GM18867 (cell line): ENCODE results near the gene RTL5.

Source experiments
- ATAC-seq: cut with Tn5 transposase; IDR thresholded peaks from one replicate; pipeline ENCODE4 v1.9.1; 2021; ENCODE audit warnings: mild to moderate bottlenecking, moderate library complexity; ENCODE audit not compliant: unreplicated experiment

The RTL5 gene

DNA sequence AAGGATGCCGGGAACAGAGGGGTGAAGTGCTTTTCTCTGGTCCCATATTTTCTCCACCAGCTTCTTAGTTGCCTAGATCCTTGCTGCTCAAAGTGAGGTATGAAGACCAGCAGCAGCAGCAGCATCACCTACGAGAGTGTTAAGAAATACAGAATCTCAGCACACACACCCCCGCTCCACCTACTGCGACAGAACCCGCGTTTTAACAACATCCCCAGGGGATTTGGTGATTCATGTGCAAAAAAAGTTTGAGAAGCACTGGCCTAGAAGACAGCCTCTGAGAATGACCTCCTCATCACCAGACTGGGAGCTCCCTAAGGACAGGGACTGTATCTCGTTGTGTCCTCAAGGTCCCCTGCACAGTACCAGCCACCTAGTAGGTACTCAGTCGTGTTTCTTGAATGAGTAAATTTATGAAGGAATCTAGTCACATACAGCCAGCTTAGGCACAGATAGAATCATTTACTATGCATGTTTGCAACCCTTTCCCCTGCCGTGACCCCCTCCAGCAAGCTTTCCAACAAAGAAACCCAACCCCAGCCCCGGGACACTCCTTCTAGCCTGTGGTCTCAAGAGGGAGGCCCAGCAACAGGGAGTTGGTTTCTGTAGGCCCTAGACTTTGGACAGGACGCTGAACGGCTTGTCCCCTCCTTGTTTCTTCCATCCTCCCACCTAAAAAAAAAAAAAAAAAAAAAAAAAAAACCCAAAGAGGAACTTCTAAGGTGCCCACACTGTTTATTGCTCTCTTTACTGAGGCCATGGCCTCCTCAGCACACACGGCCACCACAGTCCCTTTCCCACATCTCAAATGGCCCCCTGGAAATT is 21.5 kb downstream of the RTL5 start:
- no peak for ATAC-seq

DNA sequence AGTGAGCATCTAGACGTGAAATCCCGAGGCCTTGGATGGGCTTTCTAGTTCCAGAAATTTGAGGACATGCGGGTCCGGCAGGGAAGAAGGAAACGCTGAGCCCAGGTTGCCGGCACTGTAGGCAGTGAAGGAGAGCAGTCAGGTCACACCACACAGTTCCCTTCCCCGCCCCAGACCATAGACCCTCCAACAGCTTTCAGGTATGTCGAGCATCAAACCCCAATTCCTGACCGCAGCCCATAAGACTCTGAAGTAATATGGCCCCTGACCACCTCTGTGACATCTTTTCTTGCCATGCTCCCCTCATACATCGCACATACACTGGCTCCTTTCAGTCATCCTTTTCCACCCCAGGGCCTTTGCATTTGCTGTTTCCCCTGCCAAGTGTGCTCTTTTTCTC is 23.0 kb downstream of the RTL5 start:
- no peak for ATAC-seq

DNA sequence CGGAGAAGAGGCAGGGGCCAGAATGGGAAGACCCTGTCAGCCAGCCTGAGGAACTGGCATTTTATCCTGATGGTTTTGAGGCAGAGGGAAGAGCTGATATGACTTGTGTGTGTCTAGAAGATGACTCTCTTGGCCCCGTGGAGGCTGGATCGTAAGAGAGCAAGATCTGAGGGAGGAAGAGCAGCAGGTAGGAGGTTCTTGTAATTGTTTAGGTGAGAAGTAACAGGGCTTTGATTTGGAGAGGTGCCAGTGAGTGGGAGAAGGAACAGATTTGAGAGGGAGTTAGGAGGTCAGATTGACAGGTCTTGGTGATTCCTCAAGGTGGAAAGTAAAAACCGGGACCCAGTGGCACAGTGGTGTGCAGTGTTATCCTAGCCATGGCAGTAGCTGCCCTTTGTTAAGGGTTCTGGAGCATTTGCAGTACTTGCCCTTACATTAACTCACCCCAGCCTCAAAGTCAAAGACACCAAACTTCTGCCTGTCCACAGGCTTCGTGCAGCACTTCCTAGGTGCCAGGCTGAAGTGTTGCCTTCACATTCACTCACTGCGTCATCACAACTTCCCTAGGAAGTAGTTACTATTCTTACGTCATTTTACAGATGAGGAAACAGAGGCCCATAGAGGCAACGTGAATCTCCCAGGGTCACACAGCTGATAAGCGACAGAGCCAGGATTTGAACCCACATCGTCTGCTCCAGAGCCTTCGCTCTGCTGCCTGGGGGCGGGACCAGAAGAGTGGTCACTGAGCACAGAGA is 23.7 kb downstream of the RTL5 start:
- ATAC-seq: no peak

DNA sequence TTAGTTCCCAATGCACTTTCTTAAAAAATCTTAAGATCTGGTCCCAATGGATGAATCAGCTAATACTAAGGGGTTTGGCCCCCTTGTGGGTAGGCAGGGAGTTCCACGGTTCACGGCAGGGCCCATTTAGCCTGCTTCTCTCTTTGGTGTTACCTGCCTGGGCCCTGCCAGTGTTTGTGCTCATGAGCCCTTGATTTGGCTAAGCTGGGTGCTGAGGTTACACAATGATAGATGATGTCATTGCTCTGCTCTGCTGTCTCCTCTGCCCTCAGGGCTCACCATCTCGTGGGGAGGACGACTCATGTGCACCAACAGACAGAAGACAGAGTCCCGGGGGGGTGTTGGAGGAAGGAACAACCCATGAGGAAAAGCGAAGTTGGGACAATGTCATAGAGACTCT is 24.4 kb downstream of the RTL5 start:
- no peak for ATAC-seq

DNA sequence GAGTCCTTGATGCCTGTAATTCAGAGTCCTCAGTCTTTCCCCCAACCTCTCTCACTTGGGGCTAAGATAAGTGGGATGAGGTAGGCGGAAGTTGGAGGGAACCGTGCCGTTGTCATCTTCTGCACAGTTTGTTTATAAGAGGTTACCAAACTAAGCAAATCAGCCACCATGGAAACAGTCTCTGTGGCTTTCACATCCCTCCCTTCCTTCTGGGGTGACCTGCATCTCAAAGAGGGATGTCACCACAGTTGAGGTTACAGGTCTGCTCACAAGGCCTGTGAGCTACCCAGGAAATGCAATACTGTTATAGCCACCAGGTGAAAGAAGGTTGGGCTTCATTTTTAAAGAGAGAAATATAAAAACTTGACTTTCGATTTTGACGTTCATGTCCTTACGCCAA is 26.3 kb downstream of the RTL5 start:
- ATAC-seq: peak; percentile 48

DNA sequence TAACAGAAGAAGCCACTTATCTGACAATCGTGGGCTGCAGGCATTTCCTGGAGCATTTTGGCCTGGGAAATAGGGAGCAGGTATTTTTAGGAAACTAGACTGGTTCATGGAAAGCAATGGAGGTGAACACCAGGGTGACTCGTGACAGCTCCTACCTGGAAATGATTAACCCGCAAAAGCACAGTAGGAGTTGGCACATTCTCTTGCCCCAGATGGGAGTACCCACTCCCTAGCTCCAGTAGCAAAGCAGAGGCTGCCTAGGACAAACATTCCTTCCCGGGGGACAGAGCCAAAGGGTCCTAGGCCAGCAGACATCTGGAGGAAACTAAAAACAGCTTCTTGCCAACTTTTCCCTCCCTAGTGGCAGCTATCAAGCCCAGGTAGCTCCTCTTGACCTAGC is 29.0 kb downstream of the RTL5 start:
- no peak for ATAC-seq

DNA sequence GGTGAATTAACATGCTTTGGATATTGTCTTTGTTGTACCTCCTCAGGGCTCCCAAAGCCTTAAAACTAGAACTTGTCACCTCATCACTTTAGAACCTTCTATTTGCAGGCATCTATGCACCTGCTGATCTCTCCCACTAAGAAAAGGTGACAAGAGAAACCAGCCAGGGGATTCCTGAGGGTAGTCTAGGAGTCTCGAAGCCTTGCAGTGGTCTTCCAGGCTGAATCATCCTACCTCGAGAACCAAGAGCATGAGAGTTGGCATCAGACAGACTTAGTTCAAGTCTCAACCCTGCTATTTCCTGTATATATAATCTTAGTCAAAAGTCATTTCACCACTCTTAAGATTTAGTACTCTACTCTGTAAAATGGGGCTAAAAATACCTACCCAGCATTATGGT is 29.6 kb downstream of the RTL5 start:
- no peak for ATAC-seq

DNA sequence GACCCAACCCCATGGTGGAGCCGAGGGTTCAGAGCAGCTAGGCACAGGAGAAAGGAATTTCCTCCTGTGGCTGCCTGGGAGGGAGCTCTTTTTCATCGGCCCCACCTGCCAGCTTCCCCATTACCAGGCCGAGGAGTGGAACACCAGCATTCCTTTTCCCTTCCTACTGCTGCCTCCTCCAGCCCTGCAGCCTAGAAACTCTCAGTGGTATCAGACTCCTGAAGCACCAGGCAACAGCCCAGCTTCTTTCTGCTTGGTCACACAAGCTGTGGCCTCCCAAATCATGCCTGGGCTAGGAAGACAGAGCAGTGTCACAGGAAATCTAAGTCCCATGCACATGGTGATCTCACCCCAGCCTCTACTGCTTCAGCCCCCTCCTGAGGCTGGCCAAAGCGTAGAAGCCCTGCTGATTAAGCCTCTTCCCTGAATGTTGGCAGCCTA is 30.1 kb downstream of the RTL5 start:
- no peak for ATAC-seq

DNA sequence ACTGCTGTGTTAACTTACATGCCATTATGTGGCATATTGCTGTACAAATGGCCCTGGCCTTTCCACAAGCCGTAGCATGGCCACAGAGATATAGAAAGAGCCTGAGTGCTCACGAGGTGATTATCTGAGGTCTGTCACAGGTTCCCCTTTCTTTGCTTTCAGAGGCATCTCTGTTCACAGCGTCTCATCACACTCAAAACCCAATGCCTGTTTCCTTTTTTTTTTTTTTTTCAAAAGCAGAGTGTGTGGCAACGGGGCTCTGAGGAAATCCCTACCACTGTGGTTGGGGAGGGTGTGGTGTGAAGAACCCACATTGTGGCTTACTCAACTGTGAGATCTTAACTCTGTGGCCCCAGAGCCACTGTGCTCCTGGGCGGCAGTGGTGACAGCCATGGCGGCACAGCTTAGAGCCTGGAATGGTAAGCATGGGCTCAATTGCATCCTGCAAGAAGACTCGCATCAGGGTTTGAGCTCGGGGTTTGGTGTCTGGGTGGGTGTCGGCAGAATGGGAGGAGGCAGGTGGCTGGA is 30.8 kb downstream of the RTL5 start:
- peak; percentile 83 for ATAC-seq

DNA sequence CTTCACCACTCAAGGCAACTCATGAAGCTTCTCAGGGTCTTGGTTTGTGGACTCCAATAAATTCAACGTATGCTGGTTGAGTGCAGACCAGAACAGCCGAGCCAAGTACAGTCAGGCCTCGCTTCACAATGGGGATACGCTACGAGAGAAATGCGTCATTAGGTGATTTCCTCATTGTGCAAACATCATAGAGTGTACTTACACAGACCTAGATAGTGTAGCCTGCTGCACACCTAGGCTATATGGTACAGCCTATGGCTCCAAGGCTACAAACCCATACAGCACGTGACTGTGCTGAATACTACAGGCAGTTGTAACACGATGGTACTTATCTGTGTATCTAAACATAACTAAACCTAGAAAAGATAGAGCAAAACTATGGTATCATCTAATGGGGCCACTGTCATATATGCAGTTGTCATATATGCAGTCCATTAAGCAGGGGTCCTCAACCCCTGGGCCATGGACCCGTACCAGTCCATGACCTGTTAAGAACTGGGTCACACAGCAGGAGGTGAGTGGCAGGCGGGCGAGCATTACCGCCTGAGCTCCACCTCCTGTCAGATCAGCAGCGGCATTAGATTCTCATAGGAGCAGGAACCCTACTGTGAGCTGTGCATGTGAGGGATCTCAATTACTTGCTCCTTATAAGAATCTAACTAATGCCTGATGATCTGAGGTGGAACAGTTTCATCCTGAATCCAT is 31.5 kb downstream of the RTL5 start:
- no peak for ATAC-seq

DNA sequence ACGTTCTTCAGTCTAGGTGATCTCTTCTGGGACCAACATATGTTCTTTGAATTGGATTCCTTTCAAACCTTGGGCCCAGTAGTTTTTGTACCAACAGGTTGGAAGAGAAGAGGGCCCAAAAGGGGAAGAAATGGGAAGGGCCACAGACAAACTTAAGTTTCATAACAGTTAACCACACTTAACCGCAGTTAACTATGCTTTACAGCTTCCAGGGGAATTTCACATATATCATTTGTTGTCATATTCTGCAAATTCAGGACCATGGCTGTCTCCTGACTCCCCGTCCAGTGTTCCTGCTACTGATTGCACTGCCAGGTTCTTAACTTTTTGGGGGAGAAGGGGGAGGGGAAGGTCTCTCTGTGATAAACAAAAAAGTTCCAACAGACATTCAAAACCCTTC is 34.6 kb downstream of the RTL5 start:
- ATAC-seq: no peak

DNA sequence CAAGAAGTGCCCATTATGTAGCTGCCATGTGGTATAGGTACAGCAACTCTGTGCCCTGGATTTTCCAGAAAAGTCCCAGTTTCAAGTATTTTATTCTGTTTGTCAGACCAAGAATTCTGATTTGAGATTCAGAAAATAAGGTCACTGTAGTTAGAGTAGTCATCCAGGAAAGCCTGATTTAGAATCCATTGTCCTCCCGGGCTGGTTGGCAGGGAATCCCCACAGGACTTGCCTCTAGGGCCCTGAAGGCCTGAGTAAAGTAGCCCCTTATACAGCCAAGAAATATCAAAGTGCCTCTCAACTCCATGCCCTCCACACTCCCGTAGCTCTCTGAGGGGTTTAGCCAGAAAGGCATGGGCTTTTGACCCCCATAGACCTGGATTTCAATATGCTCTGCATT is 36.3 kb downstream of the RTL5 start:
- ATAC-seq: no peak

DNA sequence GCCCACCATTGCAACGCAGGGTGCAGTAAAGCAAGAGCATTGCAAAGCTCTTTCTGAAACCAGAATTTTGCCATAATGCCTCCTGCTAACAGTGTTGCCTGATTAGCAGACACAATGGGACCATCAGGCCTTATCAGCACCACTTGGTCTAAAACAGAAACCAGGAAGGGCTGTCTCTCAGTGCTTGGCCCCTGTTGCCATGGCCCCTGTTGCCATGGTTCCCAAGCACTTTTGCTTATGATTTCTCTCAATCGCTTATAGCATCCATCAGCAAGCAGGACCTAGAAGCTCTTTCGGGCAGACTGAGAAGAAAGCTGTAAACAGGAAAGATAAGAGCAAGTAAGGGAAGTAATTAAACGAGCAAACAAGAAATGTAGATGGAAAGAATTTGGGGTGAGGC is 36.8 kb downstream of the RTL5 start:
- peak; percentile 99 for ATAC-seq

DNA sequence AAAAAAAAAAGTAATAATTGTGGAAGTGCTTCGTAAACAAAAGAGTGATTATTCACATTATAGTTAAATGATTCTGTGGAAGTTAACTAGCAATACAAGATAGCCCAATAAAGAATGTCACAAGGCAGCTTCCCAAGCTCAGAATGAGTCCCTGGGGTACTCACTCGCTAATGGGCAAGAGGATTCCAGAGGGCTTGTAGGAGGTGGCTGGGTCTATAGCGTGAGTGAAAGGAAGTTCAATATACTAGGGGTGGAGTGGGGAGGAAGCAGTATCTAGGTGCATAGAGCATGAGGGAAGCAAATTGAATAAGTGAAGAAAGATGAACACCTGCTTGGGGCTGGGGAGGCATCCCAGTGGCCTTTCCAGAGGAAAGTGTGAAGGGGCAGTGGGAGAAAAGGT is 42.5 kb downstream of the RTL5 start:
- no peak for ATAC-seq

DNA sequence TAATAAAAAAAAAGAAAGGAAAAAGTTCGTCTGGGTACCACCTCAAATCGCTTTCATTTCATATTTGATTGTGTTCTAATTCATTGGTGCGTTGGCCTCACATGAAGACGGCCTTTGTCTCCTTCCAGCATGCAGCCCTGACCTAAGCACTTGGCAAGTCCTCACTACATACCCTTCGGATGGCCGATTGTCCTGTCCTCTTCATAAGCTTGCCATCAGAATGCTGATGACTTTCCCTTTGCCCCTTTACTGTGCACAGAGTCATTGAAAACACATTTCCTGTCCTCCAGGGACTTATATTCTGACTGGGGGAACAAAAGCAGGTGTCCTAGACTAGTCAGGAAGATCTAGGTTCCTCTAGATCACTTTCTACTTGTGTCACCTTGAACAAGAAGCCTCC is 43.0 kb downstream of the RTL5 start:
- ATAC-seq: no peak

DNA sequence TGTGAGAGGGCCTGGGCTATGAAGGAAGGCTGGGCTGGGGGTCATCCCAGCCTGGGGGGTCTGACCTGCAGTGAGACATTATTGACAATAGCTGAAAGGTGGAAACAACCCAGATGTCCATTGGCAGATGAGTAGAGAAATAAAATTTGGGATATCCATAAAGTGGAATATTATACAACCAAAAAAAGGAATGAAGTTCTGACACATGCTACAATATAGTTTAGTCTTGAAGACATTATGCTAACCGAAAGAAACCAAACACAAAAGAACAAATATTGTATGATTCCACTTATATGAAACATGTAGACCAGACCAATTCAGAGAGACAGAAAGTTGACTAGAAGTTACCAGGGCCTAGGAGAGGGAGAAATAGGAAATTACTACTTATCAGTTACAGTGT is 44.7 kb downstream of the RTL5 start:
- ATAC-seq: no peak

DNA sequence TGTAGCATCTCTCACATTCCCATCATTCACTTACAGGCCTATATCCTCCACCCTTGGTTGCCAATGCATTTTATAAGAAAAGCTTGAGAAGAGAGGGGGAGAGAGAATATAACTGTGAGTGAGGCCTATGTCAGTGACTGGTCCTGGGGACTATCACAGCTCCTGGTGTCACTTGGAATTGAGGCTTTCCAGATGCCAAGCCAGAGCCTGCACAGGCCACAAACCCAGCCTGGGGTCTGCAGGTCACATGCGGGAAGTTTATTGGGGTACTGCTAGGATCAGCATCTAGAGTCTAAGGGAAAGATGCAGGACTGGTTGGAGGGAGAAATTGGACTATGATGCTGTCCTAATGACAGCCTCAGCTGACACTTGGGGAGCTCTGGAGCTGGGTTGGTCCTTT is 47.6 kb downstream of the RTL5 start:
- ATAC-seq: no peak

DNA sequence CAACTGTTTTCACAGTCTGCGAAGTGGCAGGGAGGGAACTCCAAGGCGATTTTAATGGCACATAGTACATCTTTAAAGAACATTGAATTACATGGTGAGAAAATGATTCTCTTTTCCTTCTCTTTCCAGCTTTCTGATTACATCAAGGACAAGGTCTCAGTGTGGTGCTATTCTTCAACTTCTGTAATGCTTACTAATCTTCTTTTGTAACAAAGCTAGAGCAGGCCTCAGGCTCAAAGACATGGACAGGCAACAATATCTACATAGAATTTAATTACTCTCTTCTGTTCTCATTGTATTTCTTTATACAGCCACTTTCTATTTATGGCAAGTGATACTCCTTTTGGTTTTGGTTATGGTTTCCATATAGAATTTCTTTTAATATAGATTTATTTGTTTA is 48.4 kb downstream of the RTL5 start:
- no peak for ATAC-seq

DNA sequence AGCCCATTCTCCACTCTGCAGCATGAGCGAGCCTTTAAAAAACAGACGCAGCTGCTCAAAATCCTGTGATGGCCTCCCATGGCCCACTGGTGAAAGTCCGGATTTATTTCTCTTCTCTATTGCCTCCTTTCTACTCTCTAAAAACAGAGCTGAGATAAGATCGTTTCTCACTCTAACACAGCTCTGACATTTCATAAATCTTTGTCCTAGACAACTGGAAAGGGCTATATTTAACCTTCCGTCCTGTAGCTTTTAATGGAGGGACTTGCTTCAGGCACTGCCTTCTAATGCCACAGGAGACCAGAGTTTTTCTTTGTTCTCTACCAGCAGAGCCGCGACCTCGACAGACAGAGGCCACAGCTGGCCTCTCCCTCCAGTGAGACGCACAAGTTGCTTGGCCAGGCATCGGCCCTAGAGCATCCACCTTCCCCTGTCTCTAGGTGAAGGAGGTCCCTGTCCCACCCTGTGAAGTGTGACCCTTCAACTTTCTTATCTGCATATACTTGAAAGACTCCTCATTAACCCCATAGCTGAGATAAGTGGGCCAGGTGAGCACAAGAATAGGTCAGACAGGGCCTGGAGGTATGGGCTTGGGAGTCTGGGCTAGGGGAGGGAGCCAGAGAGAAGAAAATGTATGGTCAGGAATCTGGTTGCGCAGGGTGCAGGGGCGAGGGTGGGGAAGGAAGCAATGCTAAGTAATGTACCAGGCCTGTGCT is 50.0 kb downstream of the RTL5 start:
- no peak for ATAC-seq

DNA sequence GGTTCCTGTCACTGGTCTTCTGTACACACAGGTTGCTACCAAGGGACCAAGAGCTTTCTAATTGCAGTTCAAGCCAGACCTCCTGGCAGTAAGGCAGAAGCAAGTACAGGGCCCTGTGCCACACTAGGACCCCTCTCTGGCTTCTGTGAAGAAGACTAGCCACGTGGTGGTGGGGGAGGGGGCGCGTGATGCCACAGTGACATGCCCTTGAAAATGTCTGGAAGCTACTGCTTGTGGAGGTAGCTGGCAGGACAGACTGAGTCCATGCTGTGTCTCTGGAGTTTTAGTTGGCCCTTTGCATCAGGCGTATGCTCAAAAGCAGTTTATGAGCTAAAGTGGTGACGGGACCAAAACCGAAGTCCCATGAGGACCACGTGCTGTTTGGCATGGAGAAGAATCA is 50.9 kb downstream of the RTL5 start:
- ATAC-seq: no peak

DNA sequence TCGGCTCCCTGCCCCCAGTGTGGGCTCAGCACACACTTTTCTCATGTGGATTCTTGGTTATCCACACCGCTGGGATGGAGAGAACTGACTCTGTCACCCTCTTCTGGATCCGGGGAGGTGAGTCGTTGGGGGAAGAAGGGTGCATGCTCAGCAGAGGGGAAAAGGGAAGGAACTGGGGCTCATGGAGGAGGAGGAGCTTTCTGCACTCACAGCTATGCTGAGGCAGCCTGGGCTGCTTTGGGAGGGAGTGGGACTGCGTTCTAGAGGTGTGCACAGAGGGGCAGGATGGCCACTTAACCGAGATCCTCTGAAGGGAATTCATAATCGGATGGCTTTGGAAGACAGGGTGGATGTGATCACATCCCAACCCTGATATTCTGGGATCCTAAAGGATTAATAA is 51.6 kb downstream of the RTL5 start:
- no peak for ATAC-seq
